ENCODE results near the gene PIK3IP1.
A peak's percentile ranks its signal among the peaks of the same experiment; 100 is the strongest.
"Not testable (repeated sequence)": the region's sequence is repeated elsewhere in the genome, so short reads cannot be mapped to it uniquely, and the experiment has no call there.

The PIK3IP1 gene

GRCh38 chr22:31292236-31292989, at the start of gene PIK3IP1:
TSS of gene PIK3IP1 (minus strand) at chr22:31292488. CDS start at chr22:31292344, 144 bp downstream.
- peak; percentile 83 for DNase-seq

- no peak for DNase-seq
Observed at GRCh38 chr22:31341386-31342088, 49.2 kb upstream of the PIK3IP1 start.

GRCh38 chr22:31340765-31341247, 48.5 kb upstream of the PIK3IP1 start:
- DNase-seq: no peak

- DNase-seq: no peak
Observed at GRCh38 chr22:31340360-31340759, 48.1 kb upstream of the PIK3IP1 start.

- DNase-seq: no peak
Observed at GRCh38 chr22:31339148-31339832, 47.0 kb upstream of the PIK3IP1 start.

- peak; percentile 71 for DNase-seq
Observed at GRCh38 chr22:31337178-31337577, 44.9 kb upstream of the PIK3IP1 start.

GRCh38 chr22:31334329-31334728, 42.0 kb upstream of the PIK3IP1 start:
- DNase-seq: no peak

GRCh38 chr22:31333641-31334040, 41.4 kb upstream of the PIK3IP1 start:
- DNase-seq: no peak

- peak; percentile 28 for DNase-seq
Observed at GRCh38 chr22:31332886-31333285, 40.6 kb upstream of the PIK3IP1 start.

GRCh38 chr22:31332010-31332409, 39.7 kb upstream of the PIK3IP1 start:
- DNase-seq: no peak

GRCh38 chr22:31329453-31330215, 37.3 kb upstream of the PIK3IP1 start:
- DNase-seq: no peak

- DNase-seq: peak; percentile 37
Observed at GRCh38 chr22:31329029-31329428, 36.7 kb upstream of the PIK3IP1 start.

GRCh38 chr22:31328544-31328960, 36.3 kb upstream of the PIK3IP1 start:
- no peak for DNase-seq

- DNase-seq: peak; percentile 21
Observed at GRCh38 chr22:31327806-31328543, 35.7 kb upstream of the PIK3IP1 start.

- DNase-seq: no peak
Observed at GRCh38 chr22:31326877-31327276, 34.6 kb upstream of the PIK3IP1 start.

- DNase-seq: no peak
Observed at GRCh38 chr22:31323578-31324550, 31.6 kb upstream of the PIK3IP1 start.

- no peak for DNase-seq
Observed at GRCh38 chr22:31321421-31321820, 29.1 kb upstream of the PIK3IP1 start.

GRCh38 chr22:31314220-31314619, 21.9 kb upstream of the PIK3IP1 start:
- not testable (repeated sequence) for DNase-seq

- DNase-seq: peak; percentile 55
Observed at GRCh38 chr22:31313366-31314147, 21.3 kb upstream of the PIK3IP1 start.

GRCh38 chr22:31308181-31308580, 15.9 kb upstream of the PIK3IP1 start:
- no peak for DNase-seq

Data from EL (cell line).